Gastroesophageal sphincter (tissue), 3 donors: ENCODE measurements around the gene KAT6B.

Source experiments
- CTCF ChIP-seq, 4 experiments: fragments of 200-600 bp in 2 of 4; fragments of 450-650 bp in 2 of 4; sonication (generic) in 1 of 4; IDR thresholded peaks; one replicate each; pipeline ENCODE4 v1.5.1; 2017 to 2019; ENCODE audit warnings: antibody characterized with exemption in 4 of 4, mild to moderate bottlenecking in 2 of 4, moderate library complexity in 2 of 4
- EP300 ChIP-seq: sonication (generic); formaldehyde crosslinking; IDR thresholded peaks from one replicate; pipeline ENCODE4 v1.6.1; 2017; ENCODE audit warnings: antibody characterized with exemption, mild to moderate bottlenecking
- POLR2A ChIP-seq, 2 donors: fragments of 450-650 bp; IDR thresholded peaks; one replicate each; pipeline ENCODE4 v1.6.1; 2017; ENCODE audit warnings: antibody characterized with exemption in 2 of 2, mild to moderate bottlenecking in 2 of 2, moderate library complexity in 1 of 2
- POLR2AphosphoS5 ChIP-seq: sonication (generic); formaldehyde crosslinking; IDR thresholded peaks from one replicate; pipeline ENCODE4 v1.6.1; 2017; ENCODE audit warnings: antibody characterized with exemption

- TF ChIP-seq CTCF (IDR thresholded peaks at IDR 0.05) (no peak), POLR2A (IDR thresholded peaks at IDR 0.05) (no peak), EP300 (no peak), POLR2AphosphoS5 (no peak)
These were observed 74.9 kb downstream of the KAT6B start for GRCh38 chr10:74901301-74901700.
